ENCODE data around the gene ABHD10.

GRCh38 chr3:111967068-111967467, 11.8 kb upstream of the ABHD10 start:
- TF ChIP-seq, protein P1, sequence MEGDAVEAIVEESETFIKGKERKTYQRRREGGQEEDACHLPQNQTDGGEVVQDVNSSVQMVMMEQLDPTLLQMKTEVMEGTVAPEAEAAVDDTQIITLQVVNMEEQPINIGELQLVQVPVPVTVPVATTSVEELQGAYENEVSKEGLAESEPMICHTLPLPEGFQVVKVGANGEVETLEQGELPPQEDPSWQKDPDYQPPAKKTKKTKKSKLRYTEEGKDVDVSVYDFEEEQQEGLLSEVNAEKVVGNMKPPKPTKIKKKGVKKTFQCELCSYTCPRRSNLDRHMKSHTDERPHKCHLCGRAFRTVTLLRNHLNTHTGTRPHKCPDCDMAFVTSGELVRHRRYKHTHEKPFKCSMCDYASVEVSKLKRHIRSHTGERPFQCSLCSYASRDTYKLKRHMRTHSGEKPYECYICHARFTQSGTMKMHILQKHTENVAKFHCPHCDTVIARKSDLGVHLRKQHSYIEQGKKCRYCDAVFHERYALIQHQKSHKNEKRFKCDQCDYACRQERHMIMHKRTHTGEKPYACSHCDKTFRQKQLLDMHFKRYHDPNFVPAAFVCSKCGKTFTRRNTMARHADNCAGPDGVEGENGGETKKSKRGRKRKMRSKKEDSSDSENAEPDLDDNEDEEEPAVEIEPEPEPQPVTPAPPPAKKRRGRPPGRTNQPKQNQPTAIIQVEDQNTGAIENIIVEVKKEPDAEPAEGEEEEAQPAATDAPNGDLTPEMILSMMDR (IDR thresholded peaks at IDR 0.05) = no peak
- TF ChIP-seq POLR2A (IDR thresholded peaks at IDR 0.05) = no peak
